ENCODE data around the gene EZH1.

EZH1 gene

GRCh38 chr17:42760652-42761581 lies 16.1 kb upstream of the EZH1 start, which contains the start of gene RAMP2:
RAMP2 (plus strand) TSS chr17:42761227; CDS start chr17:42761262, 35 bp downstream.
- Histone ChIP-seq H3K36me3 (ENCODE audit: control insufficient read depth in 4 of 4, insufficient read depth in 4 of 4, low read length in 3 of 4) (no peaks in the 10 kb centered on the region), H3K27me3 (replicated peaks in 2 of 5; ENCODE audit: control insufficient read depth in 4 of 5, insufficient read depth in 5 of 5, low read length in 4 of 5) (peaks cover 2 to 44% (median 20%) of the 10 kb centered on the region in 5 experiments), H3K4me3 (ENCODE audit: control insufficient read depth in 1 of 7, extremely low read depth in 1 of 7, insufficient read depth in 4 of 7, low read depth in 2 of 7, low read length in 6 of 7) (peak within 1 kb of the TSS in 5 of 7 experiments; percentile 27 to 62 (median 45)), H3K4me1 (ENCODE audit: control extremely low read depth in 1 of 4, control insufficient read depth in 4 of 4, insufficient read depth in 4 of 4, low read length in 3 of 4) (peaks cover 0 to 14% (median 11%) of the 10 kb centered on the region in 4 experiments), H3K27ac (ENCODE audit: insufficient read depth in 1 of 2, low read depth in 1 of 2, low read length in 2 of 2, poor library complexity in 1 of 2, severe bottlenecking in 2 of 2) (no peak within 1 kb of the TSS), H3K9me3 (ENCODE audit: control extremely low read depth in 1 of 5, control insufficient read depth in 4 of 5, insufficient read depth in 2 of 5, low read depth in 1 of 5, low read length in 4 of 5) (no peaks in the 10 kb centered on the region)
- CTCF ChIA-PET = interaction anchor here (0.7 to 3.4 kb wide), 11 partner anchors 11 to 182 kb away, joined by 3 to 23 read pairs (median 4); partner anchors contain the start of genes PSMC3IP, RETREG3 and VPS25
- peak in 2 of 3 donors; percentile 46 to 54 for DNase-seq
- WGBS (ENCODE audit: insufficient coverage) = 5% methylated on average over 83 of the region's 92 CpGs
- POLR2A ChIA-PET = no interaction called here

GRCh38 chr17:42759982-42760651 lies 15.3 kb upstream of the EZH1 start:
- DNase-seq = no peak
- Histone ChIP-seq H3K27me3 (replicated peaks in 2 of 5; ENCODE audit: control insufficient read depth in 4 of 5, insufficient read depth in 5 of 5, low read length in 4 of 5) (peaks cover 2 to 44% (median 20%) of the 10 kb centered on the region in 5 experiments), H3K4me3 (ENCODE audit: control insufficient read depth in 1 of 7, extremely low read depth in 1 of 7, insufficient read depth in 4 of 7, low read depth in 2 of 7, low read length in 6 of 7) (peak overlapping the region in 1 of 7 experiments; percentile 62), H3K36me3 (ENCODE audit: control insufficient read depth in 4 of 4, insufficient read depth in 4 of 4, low read length in 3 of 4) (no peaks in the 10 kb centered on the region), H3K4me1 (ENCODE audit: control extremely low read depth in 1 of 4, control insufficient read depth in 4 of 4, insufficient read depth in 4 of 4, low read length in 3 of 4) (peaks cover 0 to 14% (median 11%) of the 10 kb centered on the region in 4 experiments), H3K27ac (ENCODE audit: insufficient read depth in 1 of 2, low read depth in 1 of 2, low read length in 2 of 2, poor library complexity in 1 of 2, severe bottlenecking in 2 of 2) (no peak overlapping the region), H3K9me3 (ENCODE audit: control extremely low read depth in 1 of 5, control insufficient read depth in 4 of 5, insufficient read depth in 2 of 5, low read depth in 1 of 5, low read length in 4 of 5) (no peaks in the 10 kb centered on the region)
- WGBS (ENCODE audit: insufficient coverage) = 77% methylated on average over 8 of the region's 11 CpGs
- CTCF ChIA-PET = interaction anchor here (0.8 to 2.7 kb wide), 5 partner anchors 12 to 182 kb away, joined by 3 to 10 read pairs (median 4); partner anchors contain the start of gene VPS25
- POLR2A ChIA-PET = no interaction called here

- Histone ChIP-seq H3K4me1 (ENCODE audit: control extremely low read depth in 1 of 4, control insufficient read depth in 4 of 4, insufficient read depth in 4 of 4, low read length in 3 of 4) (peaks cover 3 to 14% (median 8%) of the 10 kb centered on the region in 4 experiments), H3K4me3 (ENCODE audit: control insufficient read depth in 1 of 7, extremely low read depth in 1 of 7, insufficient read depth in 4 of 7, low read depth in 2 of 7, low read length in 6 of 7) (no peak overlapping the region), H3K27me3 (replicated peaks in 2 of 5; ENCODE audit: control insufficient read depth in 4 of 5, insufficient read depth in 5 of 5, low read length in 4 of 5) (peaks cover 0 to 12% (median 6%) of the 10 kb centered on the region in 5 experiments), H3K9me3 (ENCODE audit: control extremely low read depth in 1 of 5, control insufficient read depth in 4 of 5, insufficient read depth in 2 of 5, low read depth in 1 of 5, low read length in 4 of 5) (no peaks in the 10 kb centered on the region), H3K27ac (ENCODE audit: insufficient read depth in 1 of 2, low read depth in 1 of 2, low read length in 2 of 2, poor library complexity in 1 of 2, severe bottlenecking in 2 of 2) (no peak overlapping the region), H3K36me3 (ENCODE audit: control insufficient read depth in 4 of 4, insufficient read depth in 4 of 4, low read length in 3 of 4) (no peaks in the 10 kb centered on the region)
- ChIA-PET POLR2A (no interaction called here), CTCF (interaction anchor here (1.2 kb wide), 1 partner anchor 9 kb away, joined by 8 read pairs; no protein-coding TSS in a partner anchor)
- 92% methylated on average over 2 of the region's 3 CpGs for WGBS (ENCODE audit: insufficient coverage)
- DNase-seq = no peak
Observed at GRCh38 chr17:42754782-42755181, 9.9 kb upstream of the EZH1 start.

GRCh38 chr17:42751628-42752027 lies 6.8 kb upstream of the EZH1 start:
- H3K9me3 ChIP-seq (ENCODE audit: control extremely low read depth in 1 of 5, control insufficient read depth in 4 of 5, insufficient read depth in 2 of 5, low read depth in 1 of 5, low read length in 4 of 5) = no peaks in the 10 kb centered on the region
- DNase-seq = no peak
- no peak overlapping the region for H3K27ac ChIP-seq (ENCODE audit: insufficient read depth in 1 of 2, low read depth in 1 of 2, low read length in 2 of 2, poor library complexity in 1 of 2, severe bottlenecking in 2 of 2)
- H3K4me3 ChIP-seq (ENCODE audit: control insufficient read depth in 1 of 7, extremely low read depth in 1 of 7, insufficient read depth in 4 of 7, low read depth in 2 of 7, low read length in 6 of 7) = no peak overlapping the region
- H3K4me1 ChIP-seq (ENCODE audit: control extremely low read depth in 1 of 4, control insufficient read depth in 4 of 4, insufficient read depth in 4 of 4, low read length in 3 of 4) = peaks cover 3 to 14% (median 8%) of the 10 kb centered on the region in 4 experiments
- no peaks in the 10 kb centered on the region for H3K36me3 ChIP-seq (ENCODE audit: control insufficient read depth in 4 of 4, insufficient read depth in 4 of 4, low read length in 3 of 4)
- peaks cover 0 to 1% (median 0%) of the 10 kb centered on the region in 5 experiments for H3K27me3 ChIP-seq (replicated peaks in 2 of 5; ENCODE audit: control insufficient read depth in 4 of 5, insufficient read depth in 5 of 5, low read length in 4 of 5)
- 96% methylated on average over 5 of the region's 7 CpGs for WGBS (ENCODE audit: insufficient coverage)
- ChIA-PET CTCF (interaction anchor here (0.9 kb wide), 1 partner anchor 12 kb away, joined by 3 read pairs; no protein-coding TSS in a partner anchor), POLR2A (no interaction called here)

GRCh38 chr17:42750739-42751344 lies 6.0 kb upstream of the EZH1 start:
- peaks cover 0 to 3% (median 0%) of the 10 kb centered on the region in 5 experiments for H3K27me3 ChIP-seq (replicated peaks in 2 of 5; ENCODE audit: control insufficient read depth in 4 of 5, insufficient read depth in 5 of 5, low read length in 4 of 5)
- H3K36me3 ChIP-seq (ENCODE audit: control insufficient read depth in 4 of 4, insufficient read depth in 4 of 4, low read length in 3 of 4) = no peaks in the 10 kb centered on the region
- no peak overlapping the region for H3K27ac ChIP-seq (ENCODE audit: insufficient read depth in 1 of 2, low read depth in 1 of 2, low read length in 2 of 2, poor library complexity in 1 of 2, severe bottlenecking in 2 of 2)
- CTCF ChIA-PET = interaction anchor here (1.6 kb wide), 1 partner anchor 13 kb away, joined by 10 read pairs; no protein-coding TSS in a partner anchor
- H3K9me3 ChIP-seq (ENCODE audit: control extremely low read depth in 1 of 5, control insufficient read depth in 4 of 5, insufficient read depth in 2 of 5, low read depth in 1 of 5, low read length in 4 of 5) = no peaks in the 10 kb centered on the region
- peak; percentile 34 to 68 (median 51) for DNase-seq
- peaks cover 3 to 14% (median 8%) of the 10 kb centered on the region in 4 experiments for H3K4me1 ChIP-seq (ENCODE audit: control extremely low read depth in 1 of 4, control insufficient read depth in 4 of 4, insufficient read depth in 4 of 4, low read length in 3 of 4)
- POLR2A ChIA-PET = interaction anchor here (0.9 kb wide), 1 partner anchor 8 kb away, joined by 3 read pairs; no protein-coding TSS in a partner anchor
- peak overlapping the region in 1 of 7 experiments; percentile 17 for H3K4me3 ChIP-seq (ENCODE audit: control insufficient read depth in 1 of 7, extremely low read depth in 1 of 7, insufficient read depth in 4 of 7, low read depth in 2 of 7, low read length in 6 of 7)
- WGBS (ENCODE audit: insufficient coverage) = 0% methylated on average over 3 of the region's 3 CpGs

- H3K4me1 ChIP-seq (ENCODE audit: control extremely low read depth in 1 of 4, control insufficient read depth in 4 of 4, insufficient read depth in 4 of 4, low read length in 3 of 4) = peaks cover 4 to 15% (median 12%) of the 10 kb centered on the region in 4 experiments
Observed at GRCh38 chr17:42748908-42749798, 4.3 kb upstream of the EZH1 start.

More at GRCh38 chr17:42748908-42749798, 4.3 kb upstream of the EZH1 start:
- no peaks in the 10 kb centered on the region for H3K9me3 ChIP-seq (ENCODE audit: control extremely low read depth in 1 of 5, control insufficient read depth in 4 of 5, insufficient read depth in 2 of 5, low read depth in 1 of 5, low read length in 4 of 5)
- ChIA-PET CTCF (interaction anchor here (0.6 to 1.6 kb wide), 5 partner anchors 11 to 68 kb away, joined by 3 to 10 read pairs (median 4); no protein-coding TSS in a partner anchor), POLR2A (no interaction called here)
- H3K27me3 ChIP-seq (replicated peaks in 2 of 5; ENCODE audit: control insufficient read depth in 4 of 5, insufficient read depth in 5 of 5, low read length in 4 of 5) = peaks cover 0 to 4% (median 0%) of the 10 kb centered on the region in 5 experiments
- 91% methylated on average over 9 of the region's 11 CpGs for WGBS (ENCODE audit: insufficient coverage)
- no peak overlapping the region for H3K27ac ChIP-seq (ENCODE audit: insufficient read depth in 1 of 2, low read depth in 1 of 2, low read length in 2 of 2, poor library complexity in 1 of 2, severe bottlenecking in 2 of 2)
- no peak for DNase-seq
- H3K36me3 ChIP-seq (ENCODE audit: control insufficient read depth in 4 of 4, insufficient read depth in 4 of 4, low read length in 3 of 4) = no peaks in the 10 kb centered on the region
- no peak overlapping the region for H3K4me3 ChIP-seq (ENCODE audit: control insufficient read depth in 1 of 7, extremely low read depth in 1 of 7, insufficient read depth in 4 of 7, low read depth in 2 of 7, low read length in 6 of 7)
